ENCODE measurements around the gene RBP2. TPM values are rescaled to one million over a fixed set of nuclear protein-coding genes. Genes with fewer than 3 reads are reported as not detected.

The RBP2 gene
- total RNA-seq, 1 donor from 2014 or later = not detected

- H3K4me2 ChIP-seq (ENCODE audit: low read length) = no peak overlapping the region
- no peaks in the 10 kb centered on the region for H3K4me1 ChIP-seq (ENCODE audit: insufficient read depth, low read length)
- Mint-ChIP-seq H3K4me3 (ENCODE audit: unreplicated experiment) (no peak overlapping the region), H3K4me1 (ENCODE audit: low read depth, unreplicated experiment) (no peaks in the 10 kb centered on the region), H3K27ac (ENCODE audit: unreplicated experiment) (no peak overlapping the region), H3K27me3 (ENCODE audit: low read depth, unreplicated experiment) (peaks cover 5% of the 10 kb centered on the region), H3K9me3 (ENCODE audit: unreplicated experiment) (no peaks in the 10 kb centered on the region), H3K36me3 (ENCODE audit: low read depth, unreplicated experiment) (peaks cover 5% of the 10 kb centered on the region)
- H2AFZ ChIP-seq (ENCODE audit: low read depth, low read length) = no peak overlapping the region
- H3K36me3 ChIP-seq (ENCODE audit: insufficient read depth, low read length) = peaks cover 17% of the 10 kb centered on the region
- peaks cover 28% of the 10 kb centered on the region for H4K20me1 ChIP-seq (ENCODE audit: insufficient read depth, low read length)
- no peak for FAIRE-seq
- H3K27ac ChIP-seq (ENCODE audit: low read depth, low read length) = no peak overlapping the region
- H3K9me3 ChIP-seq (ENCODE audit: insufficient read depth, low read depth, low read length) = no peaks in the 10 kb centered on the region
- H3K4me3 ChIP-seq (ENCODE audit: insufficient read depth, low read depth, low read length) = no peak overlapping the region
- H3K79me2 ChIP-seq (ENCODE audit: insufficient read depth, low read length) = no peaks in the 10 kb centered on the region
- no peak for DNase-seq (ENCODE audit: low read depth)
- H3K27me3 ChIP-seq (ENCODE audit: insufficient read depth, low read length) = no peaks in the 10 kb centered on the region
- H3K9ac ChIP-seq (ENCODE audit: low read length) = no peak overlapping the region
- no peak for TF ChIP-seq EZH2 (IDR thresholded peaks at IDR 0.05; ENCODE audit: insufficient read depth, low read length)
- TF ChIP-seq, protein P1, sequence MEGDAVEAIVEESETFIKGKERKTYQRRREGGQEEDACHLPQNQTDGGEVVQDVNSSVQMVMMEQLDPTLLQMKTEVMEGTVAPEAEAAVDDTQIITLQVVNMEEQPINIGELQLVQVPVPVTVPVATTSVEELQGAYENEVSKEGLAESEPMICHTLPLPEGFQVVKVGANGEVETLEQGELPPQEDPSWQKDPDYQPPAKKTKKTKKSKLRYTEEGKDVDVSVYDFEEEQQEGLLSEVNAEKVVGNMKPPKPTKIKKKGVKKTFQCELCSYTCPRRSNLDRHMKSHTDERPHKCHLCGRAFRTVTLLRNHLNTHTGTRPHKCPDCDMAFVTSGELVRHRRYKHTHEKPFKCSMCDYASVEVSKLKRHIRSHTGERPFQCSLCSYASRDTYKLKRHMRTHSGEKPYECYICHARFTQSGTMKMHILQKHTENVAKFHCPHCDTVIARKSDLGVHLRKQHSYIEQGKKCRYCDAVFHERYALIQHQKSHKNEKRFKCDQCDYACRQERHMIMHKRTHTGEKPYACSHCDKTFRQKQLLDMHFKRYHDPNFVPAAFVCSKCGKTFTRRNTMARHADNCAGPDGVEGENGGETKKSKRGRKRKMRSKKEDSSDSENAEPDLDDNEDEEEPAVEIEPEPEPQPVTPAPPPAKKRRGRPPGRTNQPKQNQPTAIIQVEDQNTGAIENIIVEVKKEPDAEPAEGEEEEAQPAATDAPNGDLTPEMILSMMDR (IDR thresholded peaks at IDR 0.05; ENCODE audit: insufficient read depth, low read depth, low read length) = no peak
Observed at GRCh38 chr3:139517321-139518065, 41.2 kb upstream of the RBP2 start.

GRCh38 chr3:139514741-139515140, 38.4 kb upstream of the RBP2 start:
- Mint-ChIP-seq H3K4me1 (ENCODE audit: low read depth, unreplicated experiment) (no peaks in the 10 kb centered on the region), H3K9me3 (ENCODE audit: unreplicated experiment) (no peaks in the 10 kb centered on the region), H3K36me3 (ENCODE audit: low read depth, unreplicated experiment) (peaks cover 5% of the 10 kb centered on the region), H3K27ac (ENCODE audit: unreplicated experiment) (no peak overlapping the region), H3K4me3 (ENCODE audit: unreplicated experiment) (no peak overlapping the region), H3K27me3 (ENCODE audit: low read depth, unreplicated experiment) (peaks cover 5% of the 10 kb centered on the region)
- H3K27ac ChIP-seq (ENCODE audit: low read depth, low read length) = no peak overlapping the region
- H4K20me1 ChIP-seq (ENCODE audit: insufficient read depth, low read length) = peaks cover 10% of the 10 kb centered on the region
- H3K4me2 ChIP-seq (ENCODE audit: low read length) = no peak overlapping the region
- no peak overlapping the region for H3K9ac ChIP-seq (ENCODE audit: low read length)
- no peaks in the 10 kb centered on the region for H3K9me3 ChIP-seq (ENCODE audit: insufficient read depth, low read depth, low read length)
- H3K4me3 ChIP-seq (ENCODE audit: insufficient read depth, low read depth, low read length) = no peak overlapping the region
- peaks cover 12% of the 10 kb centered on the region for H3K36me3 ChIP-seq (ENCODE audit: insufficient read depth, low read length)
- no peak for DNase-seq (ENCODE audit: low read depth)
- no peaks in the 10 kb centered on the region for H3K79me2 ChIP-seq (ENCODE audit: insufficient read depth, low read length)
- TF ChIP-seq EZH2 (IDR thresholded peaks at IDR 0.05; ENCODE audit: insufficient read depth, low read length) = no peak
- TF ChIP-seq, protein P1 (IDR thresholded peaks at IDR 0.05; ENCODE audit: insufficient read depth, low read depth, low read length) = no peak
- H2AFZ ChIP-seq (ENCODE audit: low read depth, low read length) = no peak overlapping the region
- no peak for FAIRE-seq
- H3K4me1 ChIP-seq (ENCODE audit: insufficient read depth, low read length) = no peaks in the 10 kb centered on the region
- H3K27me3 ChIP-seq (ENCODE audit: insufficient read depth, low read length) = no peaks in the 10 kb centered on the region

- no peak overlapping the region for H3K27ac Mint-ChIP-seq (ENCODE audit: unreplicated experiment)
- no peaks in the 10 kb centered on the region for H3K36me3 Mint-ChIP-seq (ENCODE audit: low read depth, unreplicated experiment)
- FAIRE-seq (no peak), DNase-seq (ENCODE audit: low read depth) (no peak)
- H3K27me3 ChIP-seq (ENCODE audit: insufficient read depth, low read length) = no peaks in the 10 kb centered on the region
- no peak overlapping the region for H3K4me3 Mint-ChIP-seq (ENCODE audit: unreplicated experiment)
- H2AFZ ChIP-seq (ENCODE audit: low read depth, low read length) = no peak overlapping the region
- H3K9me3 Mint-ChIP-seq (ENCODE audit: unreplicated experiment) = peaks cover 3% of the 10 kb centered on the region
- H3K4me1 ChIP-seq (ENCODE audit: insufficient read depth, low read length) = no peaks in the 10 kb centered on the region
- no peaks in the 10 kb centered on the region for H3K9me3 ChIP-seq (ENCODE audit: insufficient read depth, low read depth, low read length)
- H3K4me1 Mint-ChIP-seq (ENCODE audit: low read depth, unreplicated experiment) = no peaks in the 10 kb centered on the region
- H3K9ac ChIP-seq (ENCODE audit: low read length) = no peak overlapping the region
- no peak overlapping the region for H3K27ac ChIP-seq (ENCODE audit: low read depth, low read length)
- H3K36me3 ChIP-seq (ENCODE audit: insufficient read depth, low read length) = no peaks in the 10 kb centered on the region
- H3K79me2 ChIP-seq (ENCODE audit: insufficient read depth, low read length) = no peaks in the 10 kb centered on the region
- TF ChIP-seq, protein P1 (IDR thresholded peaks at IDR 0.05; ENCODE audit: insufficient read depth, low read depth, low read length) = no peak
- TF ChIP-seq EZH2 (IDR thresholded peaks at IDR 0.05; ENCODE audit: insufficient read depth, low read length) = no peak
- no peaks in the 10 kb centered on the region for H3K27me3 Mint-ChIP-seq (ENCODE audit: low read depth, unreplicated experiment)
- H3K4me2 ChIP-seq (ENCODE audit: low read length) = no peak overlapping the region
- no peaks in the 10 kb centered on the region for H4K20me1 ChIP-seq (ENCODE audit: insufficient read depth, low read length)
- H3K4me3 ChIP-seq (ENCODE audit: insufficient read depth, low read depth, low read length) = no peak overlapping the region
Observed at GRCh38 chr3:139509631-139510030, 33.3 kb upstream of the RBP2 start.
